Sigmoid colon (tissue), 7 donors: Measurements from ENCODE around the gene TP53BP2. TPM values are rescaled to one million over a fixed set of nuclear protein-coding genes. Genes with fewer than 3 reads are reported as not detected.

Experiments used
- DNase-seq: peaks from one replicate; pipeline ENCODE4 v3.0.0-alpha.2; 2019
- H3K27ac ChIP-seq, 4 donors: fragments of 200-600 bp; sonication (generic); one replicate each; pipeline ENCODE4 v1.5.1; 2016 to 2019; ENCODE audit warnings: mild to moderate bottlenecking in 1 of 4
- H3K27me3 ChIP-seq, 3 donors: fragments of 200-600 bp; sonication (generic); one replicate each; pipeline ENCODE4 v1.5.1; 2019; ENCODE audit warnings: mild to moderate bottlenecking in 1 of 3
- H3K36me3 ChIP-seq, 4 donors: fragments of 200-600 bp; sonication (generic); one replicate each; pipeline ENCODE4 v1.5.1; 2016 to 2019
- H3K4me1 ChIP-seq, 4 donors: fragments of 200-600 bp; sonication (generic); one replicate each; pipeline ENCODE4 v1.5.1; 2017 to 2019
- H3K4me3 ChIP-seq, 4 donors: fragments of 200-600 bp; sonication (generic); one replicate each; pipeline ENCODE4 v1.5.1; 2017 to 2019; ENCODE audit warnings: mild to moderate bottlenecking in 2 of 4, moderate library complexity in 1 of 4
- H3K9me3 ChIP-seq, 4 donors: fragments of 200-600 bp in 3 of 4; sonication (generic) in 3 of 4; one replicate each; pipeline versions ENCODE4 v1.5.1 to v1.6.1; 2013 to 2019
- EP300 ChIP-seq, 4 donors: sonication (generic); formaldehyde crosslinking; IDR thresholded peaks; one replicate each; pipeline ENCODE4 v1.6.1; 2017; ENCODE audit warnings: antibody characterized with exemption in 4 of 4
- POLR2A ChIP-seq, 2 donors: fragments of 450-650 bp; IDR thresholded peaks; one replicate each; pipeline ENCODE4 v1.6.1; 2016; ENCODE audit warnings: antibody characterized with exemption in 2 of 2, mild to moderate bottlenecking in 2 of 2, moderate library complexity in 2 of 2
- POLR2AphosphoS5 ChIP-seq, 4 donors: sonication (generic); formaldehyde crosslinking; IDR thresholded peaks; one replicate each; pipeline ENCODE4 v1.6.1; 2017; ENCODE audit warnings: antibody characterized with exemption in 4 of 4
- WGBS, 2 donors: extraction: QIAGEN DNeasy Blood & Tissue Kit; methylation state at CpG; one replicate each; pipeline ENCODE4 v1.1.7; 2013; 5-methylcytosine and 5-hydroxymethylcytosine counted together
- intact Hi-C: fragments of 100-400 bp; cut with DNase I; formaldehyde crosslinking; loops from one replicate; pipeline ENCODE4 v1.15.1; 2023
- polyA plus RNA-seq, 3 donors: library from polyadenylated mRNA; stranded (reverse); fragments of 200-250 nt; gene quantifications; one replicate each; pipeline ENCODE4 v1.2.3, GENCODE V29; 2013
- total RNA-seq, 4 donors: library from RNA; depleted of rRNA; stranded (reverse); fragments of >200 nt; gene quantifications; one replicate each; pipeline ENCODE4 v1.1.0, GENCODE V29; 2016
- TF ChIP-seq, protein P1 (sequence below), 4 experiments: fragments of 450-650 bp in 3 of 4; fragments of 200-600 bp in 1 of 4; IDR thresholded peaks; one replicate each; pipeline ENCODE4 v1.5.1; 2016 to 2019; ENCODE audit warnings: antibody characterized with exemption in 4 of 4, mild to moderate bottlenecking in 3 of 4, moderate library complexity in 2 of 4
- donor health status: healthy with polysubstance abuse.
- donor health status: Bipolar disorder and iron deficiency.
- donor health status: healthy.

The TP53BP2 gene
- total and polyA plus RNA-seq, 7 donors, result 10.2 to 28.5 (median 24.6) TPM

DNA sequence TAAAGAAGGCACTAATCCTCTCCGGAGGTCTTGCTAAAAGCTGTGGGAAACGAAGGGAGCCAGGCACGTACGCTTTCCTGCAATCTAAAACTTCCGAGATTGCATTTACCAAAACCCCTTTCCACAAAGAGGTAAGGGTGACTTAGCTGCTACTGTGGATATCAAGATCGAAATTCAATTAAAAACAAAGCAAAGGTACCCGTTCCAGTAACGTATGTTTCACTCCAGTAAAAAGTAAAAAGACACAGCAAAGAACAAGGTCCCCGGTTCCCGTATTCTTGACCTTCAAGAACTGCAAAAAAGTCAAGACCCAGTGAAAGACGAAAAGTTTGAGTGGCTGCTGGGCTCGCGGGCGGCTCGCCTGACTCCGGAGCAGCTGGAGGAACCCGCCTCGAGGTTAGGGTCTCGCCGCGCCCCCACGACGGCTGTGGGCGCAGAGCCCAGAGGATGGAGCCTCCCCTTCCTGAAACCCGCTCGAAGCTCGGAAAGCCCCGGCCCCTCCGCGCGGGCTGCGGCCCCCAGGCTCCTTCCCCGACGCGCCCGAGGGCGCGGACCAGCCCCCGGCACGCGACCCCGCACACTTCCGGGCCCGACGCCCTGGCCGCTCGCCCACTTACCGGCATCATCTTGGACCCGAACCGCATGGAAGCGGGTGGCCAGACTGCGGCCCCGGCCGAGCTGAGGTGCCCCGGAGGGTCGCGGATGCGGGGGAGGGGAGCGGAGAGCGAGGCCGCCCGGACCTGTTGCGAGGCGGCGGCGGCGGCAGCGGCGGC lies 524 bp downstream of the TP53BP2 start:
- intact Hi-C loops, result loop anchor here (5.0 kb wide), 1 partner anchor 33 kb away; no protein-coding TSS in a partner anchor
- Histone ChIP-seq H3K4me3 (peak overlapping the region; percentile 71 to 96 (median 85)), H3K36me3 (no peaks in the 10 kb centered on the region), H3K27me3 (no peaks in the 10 kb centered on the region), H3K27ac (peak overlapping the region; percentile 98 to 99 (median 98)), H3K9me3 (no peaks in the 10 kb centered on the region), H3K4me1 (peaks cover 0 to 47% (median 31%) of the 10 kb centered on the region in 4 donors)
- DNase-seq, result peak; percentile 80
- TF ChIP-seq EP300 (IDR thresholded peaks at IDR 0.05) (no peak), POLR2AphosphoS5 (IDR thresholded peaks at IDR 0.05) (peak in 1 of 4 donors; percentile 13)
- 0% methylated on average over 69 of the region's 69 CpGs for WGBS, 2 donors

DNA sequence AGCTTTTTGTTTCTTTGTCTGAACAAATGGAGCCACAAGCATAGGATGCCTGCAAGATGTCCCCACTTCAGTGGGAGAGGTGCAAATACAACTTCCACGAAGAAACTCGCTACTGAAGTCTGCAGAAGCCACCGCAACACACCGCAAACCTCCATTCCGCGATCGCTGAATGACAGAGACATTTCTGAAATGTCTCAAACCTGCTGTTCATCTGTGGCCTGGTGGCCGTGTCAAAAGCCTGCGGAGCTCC lies 1.0 kb downstream of the TP53BP2 start:
- WGBS, 2 donors, result 1% methylated on average over 9 of the region's 9 CpGs
- Histone ChIP-seq H3K4me1 (peaks cover 0 to 50% (median 32%) of the 10 kb centered on the region in 4 donors), H3K27ac (peak overlapping the region; percentile 98 to 99 (median 98)), H3K4me3 (peak overlapping the region; percentile 71 to 96 (median 85)), H3K27me3 (no peaks in the 10 kb centered on the region), H3K36me3 (no peaks in the 10 kb centered on the region), H3K9me3 (no peaks in the 10 kb centered on the region)
- no peak for DNase-seq
- intact Hi-C loops, result loop anchor here (5.0 kb wide), 1 partner anchor 32 kb away; no protein-coding TSS in a partner anchor
- no peak for TF ChIP-seq POLR2A (IDR thresholded peaks at IDR 0.05)
- TF ChIP-seq POLR2AphosphoS5 (IDR thresholded peaks at IDR 0.05), result no peak
- TF ChIP-seq EP300 (IDR thresholded peaks at IDR 0.05), result no peak
- TF ChIP-seq, protein P1, sequence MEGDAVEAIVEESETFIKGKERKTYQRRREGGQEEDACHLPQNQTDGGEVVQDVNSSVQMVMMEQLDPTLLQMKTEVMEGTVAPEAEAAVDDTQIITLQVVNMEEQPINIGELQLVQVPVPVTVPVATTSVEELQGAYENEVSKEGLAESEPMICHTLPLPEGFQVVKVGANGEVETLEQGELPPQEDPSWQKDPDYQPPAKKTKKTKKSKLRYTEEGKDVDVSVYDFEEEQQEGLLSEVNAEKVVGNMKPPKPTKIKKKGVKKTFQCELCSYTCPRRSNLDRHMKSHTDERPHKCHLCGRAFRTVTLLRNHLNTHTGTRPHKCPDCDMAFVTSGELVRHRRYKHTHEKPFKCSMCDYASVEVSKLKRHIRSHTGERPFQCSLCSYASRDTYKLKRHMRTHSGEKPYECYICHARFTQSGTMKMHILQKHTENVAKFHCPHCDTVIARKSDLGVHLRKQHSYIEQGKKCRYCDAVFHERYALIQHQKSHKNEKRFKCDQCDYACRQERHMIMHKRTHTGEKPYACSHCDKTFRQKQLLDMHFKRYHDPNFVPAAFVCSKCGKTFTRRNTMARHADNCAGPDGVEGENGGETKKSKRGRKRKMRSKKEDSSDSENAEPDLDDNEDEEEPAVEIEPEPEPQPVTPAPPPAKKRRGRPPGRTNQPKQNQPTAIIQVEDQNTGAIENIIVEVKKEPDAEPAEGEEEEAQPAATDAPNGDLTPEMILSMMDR (IDR thresholded peaks at IDR 0.05), result no peak

DNA sequence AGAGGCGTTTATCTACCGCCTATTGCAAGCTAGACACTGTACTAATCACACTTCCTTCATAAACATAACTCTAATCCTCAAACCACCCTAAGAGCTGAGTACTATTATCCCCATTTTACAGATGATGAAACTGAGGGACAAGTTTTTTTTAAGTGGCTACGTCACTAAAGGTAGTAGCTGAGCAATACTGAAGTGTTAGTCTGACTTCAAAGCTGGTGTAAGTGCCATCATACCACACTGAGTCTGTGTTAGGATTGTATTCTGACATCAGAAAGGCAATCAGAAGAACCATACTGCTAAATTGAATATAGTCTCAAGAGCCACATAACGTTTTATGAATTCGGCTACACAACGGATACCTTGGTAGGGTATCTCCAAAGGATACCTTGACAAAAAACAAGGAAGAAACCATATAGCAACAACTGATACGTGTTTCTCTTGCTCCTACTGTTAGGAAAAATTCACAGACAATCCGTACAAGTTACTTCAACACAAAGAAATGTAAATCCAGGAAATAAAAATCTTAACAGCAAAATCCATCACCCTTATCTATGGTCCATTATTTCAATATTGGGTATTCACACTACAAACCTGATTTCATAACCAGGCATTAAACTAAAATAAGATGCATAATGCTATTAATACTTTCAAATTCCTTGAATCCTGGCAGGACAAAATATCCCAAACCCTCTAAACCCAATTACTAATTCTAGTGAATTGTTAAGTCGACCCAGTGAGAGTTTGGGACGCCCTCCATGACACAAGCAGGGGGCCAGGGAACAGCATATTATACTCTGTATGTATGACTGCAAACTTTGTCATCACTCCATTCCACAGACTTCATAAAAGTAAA lies 1.6 kb downstream of the TP53BP2 start:
- WGBS, 2 donors, result 52 to 63% methylated on average over 10 of the region's 10 CpGs
- Histone ChIP-seq H3K9me3 (no peaks in the 10 kb centered on the region), H3K4me1 (peaks cover 0 to 50% (median 32%) of the 10 kb centered on the region in 4 donors), H3K36me3 (no peaks in the 10 kb centered on the region), H3K4me3 (peak overlapping the region; percentile 71 to 96 (median 85)), H3K27me3 (no peaks in the 10 kb centered on the region), H3K27ac (peak overlapping the region; percentile 98 to 99 (median 98))
- intact Hi-C loops, result no loop called here
- TF ChIP-seq EP300 (IDR thresholded peaks at IDR 0.05), result no peak
- no peak for TF ChIP-seq POLR2AphosphoS5 (IDR thresholded peaks at IDR 0.05)
- TF ChIP-seq, protein P1 (IDR thresholded peaks at IDR 0.05), result no peak
- no peak for TF ChIP-seq POLR2A (IDR thresholded peaks at IDR 0.05)
- no peak for DNase-seq

DNA sequence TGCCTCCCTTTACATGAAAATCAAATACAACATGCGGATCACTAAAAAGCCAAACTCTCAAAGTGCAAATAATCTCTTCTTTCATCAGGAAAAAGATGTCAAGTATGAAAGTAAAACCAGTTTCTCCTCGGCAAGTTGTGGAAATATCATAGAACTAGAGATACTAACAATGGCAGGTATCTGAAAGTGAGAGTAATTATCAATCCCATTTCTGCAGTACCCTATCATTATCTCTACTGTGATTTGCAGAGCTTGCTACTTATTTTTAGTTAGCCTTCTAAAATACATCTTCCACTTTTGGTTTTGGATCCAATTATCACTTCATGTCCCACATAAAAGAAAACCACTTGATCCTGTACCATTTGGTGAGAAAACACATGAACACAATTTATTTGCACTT lies 3.0 kb downstream of the TP53BP2 start:
- peaks cover 0 to 56% (median 37%) of the 10 kb centered on the region in 4 donors for H3K4me1 ChIP-seq
- WGBS, 2 donors, result 65 to 66% methylated on average over 2 of the region's 2 CpGs
- H3K9me3 ChIP-seq, result no peaks in the 10 kb centered on the region
- H3K27me3 ChIP-seq, result no peaks in the 10 kb centered on the region
- no peak overlapping the region for H3K27ac ChIP-seq
- intact Hi-C loops, result no loop called here
- no peak overlapping the region for H3K4me3 ChIP-seq
- DNase-seq, result no peak
- TF ChIP-seq EP300 (IDR thresholded peaks at IDR 0.05) (no peak), POLR2AphosphoS5 (IDR thresholded peaks at IDR 0.05) (no peak), POLR2A (IDR thresholded peaks at IDR 0.05) (no peak)
- TF ChIP-seq, protein P1 (IDR thresholded peaks at IDR 0.05), result no peak
- no peaks in the 10 kb centered on the region for H3K36me3 ChIP-seq
